ENCODE measurements around the gene MRPS18A.

DNA sequence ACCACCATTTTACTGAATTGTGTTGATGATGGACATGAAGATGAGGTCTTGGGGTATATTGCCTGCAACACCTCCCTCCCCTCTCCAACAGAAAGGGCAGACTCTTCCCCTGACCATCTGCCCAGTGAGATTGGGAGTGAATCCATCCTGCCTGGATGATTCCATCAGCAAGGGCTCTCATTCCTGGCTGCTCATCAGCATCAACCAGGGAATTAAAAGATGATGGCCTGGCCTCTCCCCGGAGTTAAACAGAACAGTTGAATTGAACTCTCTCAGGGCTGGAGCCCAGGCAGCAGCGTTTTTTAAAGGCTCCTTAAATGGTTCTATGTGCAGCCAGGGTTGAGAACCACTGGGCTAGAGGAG lies 14.6 kb upstream of the MRPS18A start:
- TF ChIP-seq CTCF (conservative IDR thresholded peaks at IDR 0.05), result no peak
- no peak for TF ChIP-seq EZH2 (IDR thresholded peaks at IDR 0.05; ENCODE audit: low read depth)

Measured in PC-9 (cell line).